GF-D8 (cell line): Measurements from ENCODE around the gene PLCG2.
A peak's percentile ranks its signal among the peaks of the same experiment; 100 is the strongest.

Experiments
- DNase-seq: peaks from one replicate; lab custom pipeline; 2025; lab: John Stamatoyannopoulos, UW

PLCG2 gene

GRCh38 chr16:81816351-81816750 lies 37.3 kb downstream of the PLCG2 start:
- no peak for DNase-seq

DNA sequence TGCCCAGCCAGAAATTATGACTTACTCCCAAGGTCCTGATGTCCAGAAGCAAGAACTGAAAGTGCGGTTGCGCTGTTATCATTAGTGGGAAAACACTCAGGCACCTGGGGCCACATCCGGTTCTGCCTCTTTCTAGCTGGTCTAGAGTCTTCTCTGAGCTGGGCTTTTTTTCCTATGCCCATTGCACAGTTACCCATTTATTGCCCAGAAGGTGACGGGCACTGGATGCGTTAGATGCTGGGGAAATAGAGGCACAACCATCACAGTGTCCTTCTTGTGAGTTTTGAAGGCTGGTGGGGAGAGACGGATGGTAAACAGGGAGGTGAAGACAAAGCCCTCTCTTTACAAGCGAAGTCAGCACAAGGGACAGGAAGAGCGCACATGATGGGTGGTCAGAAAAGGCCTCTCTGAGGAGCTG lies 37.7 kb downstream of the PLCG2 start:
- no peak for DNase-seq

- no peak for DNase-seq
Measured at GRCh38 chr16:81817296-81817695, 38.2 kb downstream of the PLCG2 start.

GRCh38 chr16:81817789-81818567 lies 38.9 kb downstream of the PLCG2 start:
- DNase-seq, result peak; percentile 79

GRCh38 chr16:81818568-81818896 lies 39.4 kb downstream of the PLCG2 start:
- DNase-seq, result no peak

DNA sequence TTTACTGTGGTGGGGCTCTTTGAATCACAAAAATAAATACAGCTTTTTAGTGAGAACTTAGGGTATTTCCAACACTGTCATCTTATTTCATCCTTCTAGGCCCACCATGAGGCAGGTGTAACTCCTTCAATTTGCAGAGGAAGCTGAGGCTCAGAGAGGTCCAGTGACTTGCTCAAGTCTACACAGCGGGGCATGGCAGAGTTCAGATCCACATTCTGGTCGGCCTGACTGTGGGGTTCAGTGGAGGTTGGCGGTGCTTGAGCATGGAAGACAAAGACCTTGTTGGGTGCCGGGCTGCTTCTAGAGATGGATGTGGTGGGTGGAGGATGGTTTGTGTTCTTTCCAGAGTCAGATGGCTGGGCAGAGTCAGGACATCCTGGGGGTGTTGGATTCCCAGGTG lies 39.8 kb downstream of the PLCG2 start:
- no peak for DNase-seq

DNA sequence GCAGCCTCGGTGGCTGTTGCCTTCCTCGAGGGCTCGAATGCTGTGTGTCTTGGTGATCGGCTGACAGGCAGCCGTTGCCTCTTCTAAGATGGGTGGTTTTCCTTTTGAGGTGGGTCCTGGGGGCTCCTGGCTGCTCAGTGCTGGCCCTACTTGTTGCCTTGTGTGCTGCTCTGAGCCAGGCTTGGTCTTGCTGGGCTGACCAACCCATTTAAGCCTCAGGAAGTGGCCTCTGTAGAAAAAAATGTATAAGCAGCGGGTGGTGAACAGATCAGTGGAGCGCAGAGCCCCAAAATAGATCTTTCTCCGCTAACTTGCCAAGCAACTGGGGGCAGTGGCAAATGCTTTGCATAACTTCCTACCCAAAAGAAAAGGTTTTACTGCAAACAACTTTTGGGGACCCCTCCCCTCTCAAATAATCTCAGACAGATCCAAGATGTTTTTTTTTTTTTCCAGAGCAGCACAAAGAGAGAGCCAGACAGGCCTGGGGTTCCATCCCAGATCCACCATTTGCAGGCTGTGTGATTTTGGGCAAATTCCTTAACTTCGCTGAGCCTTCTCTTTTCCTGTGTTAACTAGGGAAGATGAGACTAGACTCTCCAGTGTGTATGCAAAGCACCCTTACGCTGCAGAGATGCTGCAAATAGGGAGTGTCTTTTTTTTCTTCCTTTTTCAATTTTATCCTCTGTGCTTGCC lies 42.5 kb downstream of the PLCG2 start:
- peak; percentile 30 for DNase-seq

DNA sequence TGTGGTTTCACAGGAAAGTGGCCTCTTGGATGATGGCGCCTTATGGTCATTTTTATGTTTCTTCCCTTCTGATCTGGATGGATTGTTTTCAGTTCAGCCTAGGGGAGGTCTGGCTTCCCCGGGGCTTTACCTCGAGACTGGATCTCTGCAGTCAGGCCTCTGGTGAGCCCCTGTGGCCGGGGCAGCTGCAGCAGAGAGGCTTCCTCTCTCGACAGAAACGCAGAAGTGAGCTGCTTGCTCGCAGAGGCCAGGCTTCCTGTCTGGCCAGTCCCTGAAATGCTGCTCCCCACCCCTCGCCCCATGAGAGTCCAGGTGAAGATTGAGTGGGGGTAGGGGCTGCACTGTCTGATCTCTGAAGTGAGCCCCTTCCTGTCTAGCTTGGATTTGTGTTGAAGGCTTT lies 44.0 kb downstream of the PLCG2 start:
- DNase-seq, result peak; percentile 72

DNA sequence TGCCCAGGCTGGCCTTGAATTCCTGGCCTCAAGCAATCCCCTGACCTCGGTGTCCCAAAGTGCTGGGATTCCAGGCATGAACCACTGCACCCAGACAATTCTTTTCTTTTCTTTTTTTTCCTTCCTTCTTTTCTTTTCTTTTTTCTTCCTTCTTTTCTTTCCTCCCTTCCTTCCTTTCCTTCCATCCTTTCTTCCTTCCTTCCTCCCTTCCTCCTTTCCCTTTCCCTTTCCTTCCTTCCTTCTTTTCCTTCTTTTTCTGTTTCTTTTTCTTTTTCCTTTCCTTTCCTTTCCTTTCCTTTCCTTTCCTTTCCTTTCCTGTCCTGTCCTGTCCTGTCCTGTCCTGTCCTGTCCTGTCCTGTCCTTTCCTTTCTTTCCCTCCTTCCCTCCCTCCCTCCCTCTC lies 44.6 kb downstream of the PLCG2 start:
- no peak for DNase-seq

GRCh38 chr16:81826523-81826922 lies 47.4 kb downstream of the PLCG2 start:
- no peak for DNase-seq

- no peak for DNase-seq
Measured at GRCh38 chr16:81830845-81831540, 51.9 kb downstream of the PLCG2 start.

- DNase-seq, result peak; percentile 93
Measured at GRCh38 chr16:81831722-81832126, 52.6 kb downstream of the PLCG2 start.

DNA sequence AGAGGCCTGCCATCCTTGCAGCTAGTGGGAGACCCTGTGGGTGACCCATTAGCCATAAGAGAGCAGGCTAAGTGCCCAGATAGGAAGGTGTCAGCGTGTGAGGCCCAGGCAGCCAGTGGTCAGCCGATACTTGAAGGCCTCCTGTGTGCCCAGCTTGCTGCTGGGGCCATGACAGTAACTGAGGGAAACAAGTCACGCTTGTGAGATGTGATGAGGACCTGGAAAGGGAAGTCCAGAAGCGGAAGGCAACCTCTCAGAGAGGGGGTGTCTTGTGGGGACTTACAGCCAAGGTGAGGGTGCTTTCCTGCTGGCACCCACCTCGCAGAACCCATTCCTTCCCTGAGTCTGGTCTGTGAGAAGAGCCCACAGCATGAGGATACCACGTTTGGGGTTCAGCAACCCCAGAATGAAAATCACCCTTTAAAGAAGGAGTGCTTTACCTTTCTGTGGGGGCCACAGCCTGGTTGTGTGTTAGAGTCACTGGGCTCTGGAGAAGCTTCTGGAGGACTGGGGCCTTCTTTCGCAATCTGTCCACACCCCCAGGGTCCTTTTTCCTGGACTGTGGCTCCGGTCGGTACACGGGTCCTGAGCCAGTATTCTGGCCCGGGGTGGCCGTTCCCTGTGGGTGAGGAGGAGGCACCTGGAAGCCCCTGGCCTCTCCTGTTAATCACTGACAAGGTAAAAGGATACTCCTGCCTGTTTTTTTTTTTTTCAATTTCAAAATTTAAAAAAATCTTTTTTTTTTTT lies 53.9 kb downstream of the PLCG2 start:
- DNase-seq, result no peak

DNA sequence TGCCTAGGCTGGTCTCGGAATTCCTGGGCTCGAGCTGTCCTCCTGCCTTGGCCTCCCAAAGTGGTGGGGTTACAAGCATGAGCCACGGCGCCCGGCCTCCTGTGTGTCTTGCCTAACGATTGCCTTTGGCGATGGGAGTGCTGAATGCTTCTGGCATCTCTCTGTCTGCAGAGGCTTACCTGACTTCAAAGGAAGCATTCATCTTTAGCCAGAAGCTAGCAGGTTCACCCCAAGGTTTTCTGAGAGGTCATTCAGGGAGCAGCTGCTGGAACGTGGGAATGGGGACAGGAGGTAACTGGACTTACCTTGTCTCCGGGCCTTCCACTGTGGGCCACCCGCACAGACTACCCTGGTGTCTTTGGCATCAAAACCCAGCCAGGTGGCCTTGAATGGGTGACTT lies 54.7 kb downstream of the PLCG2 start:
- DNase-seq, result no peak

DNA sequence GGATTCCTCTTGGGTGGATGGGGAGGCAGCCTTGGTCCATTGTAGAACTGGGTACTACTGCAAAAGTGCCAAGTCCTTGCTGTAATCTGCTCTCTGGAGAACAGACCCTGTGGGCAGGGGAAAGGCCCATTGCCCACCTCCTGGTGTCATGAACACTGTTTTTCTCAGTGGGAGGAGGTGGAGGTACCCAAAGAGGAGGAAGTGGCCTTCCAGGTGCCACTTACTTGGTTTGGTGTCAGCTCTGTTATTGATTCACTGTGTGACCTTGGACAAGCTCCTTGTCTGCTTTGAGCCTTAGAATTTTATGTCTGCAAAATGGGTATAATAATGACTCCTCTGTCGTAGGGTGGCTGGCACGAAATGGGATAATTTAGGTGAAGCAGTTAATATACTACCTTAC lies 55.8 kb downstream of the PLCG2 start:
- no peak for DNase-seq

DNA sequence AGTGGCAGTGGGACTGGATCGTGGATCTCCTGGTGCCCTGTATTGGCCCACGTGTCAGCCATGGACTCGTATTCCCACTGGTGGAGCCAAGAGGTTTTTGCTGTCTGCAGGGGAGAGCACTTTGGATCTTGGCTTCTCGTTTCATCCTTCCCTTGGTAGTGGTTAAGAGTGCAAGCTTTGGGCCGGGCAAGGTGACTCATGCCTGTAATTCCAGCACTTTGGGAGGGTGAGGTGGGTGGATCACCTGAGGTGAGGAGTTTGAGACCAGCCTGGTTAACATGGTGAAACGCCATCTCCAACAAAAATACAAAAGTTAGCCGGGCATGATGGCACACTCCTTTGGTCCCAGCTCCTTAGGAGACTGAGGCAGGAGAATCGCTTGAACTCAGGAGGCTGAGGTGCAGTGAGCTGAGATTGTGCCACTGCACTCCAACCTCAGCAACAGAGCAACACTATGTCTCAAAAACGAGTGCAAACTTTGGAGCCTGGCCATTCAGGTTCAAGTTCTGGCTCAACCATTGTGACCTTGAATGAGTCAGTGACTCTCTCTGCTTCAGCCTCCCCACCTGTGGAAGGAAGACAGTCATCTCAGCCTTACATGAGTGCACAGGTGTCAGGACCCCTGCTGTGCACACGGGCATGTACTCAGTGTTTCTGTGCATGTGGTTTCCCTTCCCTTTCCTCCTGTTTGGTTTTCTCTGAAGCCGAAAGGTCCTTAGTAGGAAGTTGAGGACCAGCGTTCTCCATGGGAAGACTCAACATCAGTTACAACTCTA lies 57.4 kb downstream of the PLCG2 start:
- DNase-seq, result no peak

DNA sequence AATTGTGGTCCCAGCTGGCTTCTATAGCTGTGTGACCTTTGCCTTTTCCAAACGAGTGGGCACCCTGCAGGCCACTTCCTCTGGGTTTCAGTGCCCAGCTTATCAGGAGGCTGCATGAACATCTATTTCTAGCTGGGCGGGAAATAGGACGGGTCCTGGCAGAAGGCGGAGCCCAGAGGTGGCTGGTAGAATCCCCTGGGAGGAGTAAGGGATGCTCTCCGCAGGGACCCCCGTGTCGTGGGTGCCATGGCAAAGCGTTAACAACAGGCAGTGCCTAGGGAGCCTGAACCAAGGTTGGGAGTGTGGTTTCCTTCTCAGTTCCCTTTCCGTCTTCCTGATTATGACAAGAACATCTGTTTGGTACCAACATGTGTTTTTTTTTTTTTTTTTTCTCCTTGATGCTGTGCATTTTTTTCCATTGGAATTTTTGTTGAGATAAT lies 58.2 kb downstream of the PLCG2 start:
- peak; percentile 31 for DNase-seq

- DNase-seq, result no peak
Measured at GRCh38 chr16:81838794-81839193, 59.7 kb downstream of the PLCG2 start.

DNA sequence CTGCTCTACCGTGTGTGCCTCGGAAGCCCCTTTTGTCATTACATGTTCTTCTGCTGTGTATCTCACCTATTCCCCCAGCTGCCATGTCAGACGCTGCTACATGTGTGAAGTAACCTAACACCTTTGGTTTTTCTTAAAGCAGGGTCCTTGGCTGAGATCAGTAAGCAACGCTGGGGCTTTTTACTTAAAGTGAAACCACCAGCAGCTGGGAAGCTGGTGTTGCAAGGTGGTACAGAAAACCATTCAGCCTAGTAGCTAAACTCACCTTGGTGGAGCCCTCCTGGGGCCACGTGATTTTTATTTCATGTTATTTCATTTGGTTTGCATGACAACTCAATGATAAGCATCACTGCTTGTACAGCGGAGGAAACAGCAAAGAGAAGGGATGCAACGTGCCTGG lies 62.6 kb downstream of the PLCG2 start:
- peak; percentile 29 for DNase-seq

GRCh38 chr16:81842564-81843242 lies 63.6 kb downstream of the PLCG2 start:
- DNase-seq, result peak; percentile 60

GRCh38 chr16:81843243-81843582 lies 64.1 kb downstream of the PLCG2 start:
- no peak for DNase-seq
